ENCODE data around the gene HIF1A.

- no peak for TF ChIP-seq SUZ12 (IDR thresholded peaks at IDR 0.05; ENCODE audit: extremely low read depth, insufficient read depth, insufficient read length)
- TF ChIP-seq YY1 (IDR thresholded peaks at IDR 0.05; ENCODE audit: insufficient read depth, insufficient read length), result no peak
Observed at GRCh38 chr14:61683108-61683507, 12.2 kb upstream of the HIF1A start.

All from NT2/D1 (cell line).